Putamen (tissue), 1 donor: ENCODE measurements around the gene ZXDC.

Experiments
- DNase-seq: peaks from one replicate; pipeline ENCODE4 v3.0.0-alpha.2; 2016; ENCODE audit warnings: low spot score

Gene ZXDC

DNA sequence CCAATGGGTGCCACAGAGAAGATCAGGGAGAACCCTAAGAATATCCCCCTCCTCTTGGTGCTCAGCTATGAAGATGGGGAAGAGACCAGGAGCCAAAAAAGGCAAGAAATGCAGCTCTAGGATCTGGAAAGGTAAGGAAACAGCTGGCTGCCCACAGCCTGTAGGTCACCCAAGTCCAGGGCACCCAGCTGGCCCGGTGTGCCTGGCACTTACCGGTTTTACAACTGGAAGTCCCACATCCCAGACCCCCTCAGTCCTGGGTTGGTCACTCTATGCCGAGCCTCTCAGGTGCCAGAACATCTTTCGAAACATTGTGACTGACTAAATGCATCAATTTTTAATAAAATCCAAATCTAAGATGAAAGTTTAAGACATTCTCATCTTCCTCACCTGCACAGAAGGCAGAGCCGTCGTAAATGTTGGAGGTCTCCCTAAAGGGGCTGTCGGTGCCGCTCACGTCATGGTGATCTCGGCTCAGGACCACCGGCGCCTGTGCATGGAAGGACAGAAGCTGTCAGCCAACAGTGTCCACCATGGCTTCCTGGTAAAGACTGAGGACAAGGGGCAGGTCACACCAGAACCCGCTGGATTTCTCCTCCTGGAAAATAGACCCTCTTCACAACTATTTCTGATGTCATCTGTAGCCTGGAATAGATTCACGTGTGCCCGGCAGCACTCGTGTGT, 13.3 kb upstream of the ZXDC start:
- no peak for DNase-seq

DNA sequence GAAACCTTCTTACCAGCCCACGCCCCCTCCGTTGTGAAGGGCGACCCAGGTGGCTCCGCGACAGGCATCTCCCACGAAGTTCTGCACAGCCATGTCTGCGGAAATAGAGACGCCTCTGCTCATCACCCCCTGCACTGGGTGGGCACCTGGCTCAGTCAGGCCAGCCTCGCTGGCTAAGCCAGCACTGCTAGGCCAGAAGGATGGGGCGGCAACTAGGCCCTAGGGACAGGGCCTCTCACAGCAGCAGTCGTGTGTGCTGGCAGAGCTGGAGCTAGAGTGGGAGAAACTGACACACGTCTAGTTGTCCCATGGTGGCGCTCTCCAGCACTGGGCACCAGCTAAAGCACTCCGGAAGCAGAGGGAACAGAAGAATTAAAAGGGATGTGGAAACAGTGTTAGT, 12.5 kb upstream of the ZXDC start:
- DNase-seq: no peak

DNA sequence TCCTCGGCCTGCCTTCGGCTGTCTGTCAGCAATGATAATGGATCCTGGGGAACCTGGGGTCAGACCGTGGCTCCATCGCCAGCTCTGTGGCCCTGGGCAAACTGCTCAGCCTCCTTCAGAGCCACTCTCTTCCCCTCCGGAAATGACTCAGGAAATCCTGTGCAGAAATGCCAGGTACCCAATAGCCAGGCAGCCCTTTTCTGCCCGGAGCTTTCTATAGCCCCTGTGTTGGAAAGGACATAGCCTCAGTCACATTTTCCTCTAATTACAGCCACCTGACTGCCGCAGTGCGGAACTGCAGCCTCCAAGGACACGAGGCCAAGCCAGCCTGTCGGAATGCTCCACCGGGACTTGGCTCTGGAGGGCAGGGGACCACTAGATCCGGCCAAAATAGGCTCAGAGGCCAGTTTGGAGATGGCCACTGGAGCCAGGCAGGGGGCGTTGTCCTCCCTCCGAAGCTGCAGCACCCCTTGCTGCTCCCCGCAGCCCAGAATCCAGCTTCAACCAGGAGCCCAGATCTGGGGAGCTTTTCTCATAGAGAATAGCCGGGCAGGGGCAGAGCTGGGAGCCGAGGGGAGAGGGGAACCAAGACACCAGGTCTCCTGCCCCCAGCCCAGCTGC, 11.6 kb upstream of the ZXDC start:
- DNase-seq: no peak

DNA sequence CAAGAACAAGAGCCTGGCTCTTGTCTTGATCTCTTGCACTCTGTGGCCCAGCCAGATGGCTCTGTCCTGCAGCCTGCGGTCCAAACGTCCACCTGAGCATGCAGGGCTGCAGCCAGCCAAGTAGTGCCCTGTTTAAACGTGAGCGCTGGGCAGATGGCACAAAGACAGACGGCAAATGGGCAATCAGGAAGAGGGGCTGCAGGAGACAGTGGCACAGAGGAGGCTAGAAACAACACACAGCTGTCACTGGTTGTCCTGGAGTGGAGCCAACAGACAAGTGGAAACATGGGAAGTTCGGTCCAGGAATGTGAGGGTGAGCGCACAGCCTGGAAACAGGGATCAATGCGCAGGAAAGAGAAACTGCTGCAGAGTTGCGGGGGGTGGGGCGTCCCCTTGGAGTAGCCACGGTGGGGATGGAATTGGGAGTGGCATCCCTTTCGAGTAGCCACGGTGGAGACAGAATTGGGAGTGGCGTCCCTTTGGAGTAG, 10.7 kb upstream of the ZXDC start:
- no peak for DNase-seq

DNA sequence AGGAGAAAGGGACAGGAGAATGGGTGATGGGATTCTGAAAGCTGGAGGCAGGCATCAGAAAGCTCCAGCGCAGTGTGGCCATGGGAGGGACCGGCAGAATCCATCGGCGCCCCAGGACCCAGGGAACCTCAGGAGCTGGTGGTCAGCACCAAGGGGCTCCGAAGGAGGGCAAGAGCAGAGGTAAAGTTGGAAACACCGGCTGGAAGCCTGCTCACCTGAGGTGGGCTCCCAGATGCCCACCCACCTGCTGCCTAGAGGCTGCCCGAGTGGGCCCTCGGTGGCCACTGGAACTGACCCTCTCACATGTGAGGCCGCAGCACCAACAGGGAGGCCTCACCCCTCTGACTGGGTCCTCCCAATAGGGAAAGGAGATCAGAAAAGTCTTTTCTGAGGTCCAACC, 10.3 kb upstream of the ZXDC start:
- DNase-seq: no peak

DNA sequence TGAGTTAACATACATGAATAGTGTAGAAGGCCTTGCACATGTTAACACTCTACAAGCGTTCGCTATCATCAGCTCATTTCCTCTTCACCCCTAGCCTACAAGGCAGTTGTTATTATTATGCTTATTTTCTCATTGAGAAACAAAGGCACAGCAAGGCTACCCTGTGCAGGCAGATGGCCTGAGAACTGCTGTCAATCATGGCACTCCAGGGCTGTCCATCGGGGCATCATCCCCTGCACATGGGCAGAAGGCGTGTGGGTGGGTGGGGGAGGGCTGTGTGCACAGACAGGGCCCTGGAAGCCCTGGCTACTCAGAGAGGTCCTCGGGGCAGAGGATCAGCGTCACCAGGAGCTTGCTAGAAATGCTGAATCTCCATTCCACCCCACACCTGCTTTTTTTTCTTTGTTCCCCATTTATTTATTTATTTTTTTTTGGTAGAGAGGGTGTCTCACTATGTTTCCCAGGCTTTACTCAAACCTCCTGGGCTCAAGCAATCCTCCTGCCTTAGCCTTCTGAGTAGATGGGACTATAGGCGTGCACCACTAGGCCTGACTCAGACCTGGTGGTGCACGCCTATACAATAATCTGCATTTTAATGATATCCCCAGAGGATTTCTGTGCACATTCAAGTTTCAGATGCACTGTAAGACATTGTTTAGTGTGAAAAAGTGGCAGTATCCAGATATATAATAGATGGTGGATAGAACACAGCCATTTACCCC, 9.6 kb upstream of the ZXDC start:
- no peak for DNase-seq

DNA sequence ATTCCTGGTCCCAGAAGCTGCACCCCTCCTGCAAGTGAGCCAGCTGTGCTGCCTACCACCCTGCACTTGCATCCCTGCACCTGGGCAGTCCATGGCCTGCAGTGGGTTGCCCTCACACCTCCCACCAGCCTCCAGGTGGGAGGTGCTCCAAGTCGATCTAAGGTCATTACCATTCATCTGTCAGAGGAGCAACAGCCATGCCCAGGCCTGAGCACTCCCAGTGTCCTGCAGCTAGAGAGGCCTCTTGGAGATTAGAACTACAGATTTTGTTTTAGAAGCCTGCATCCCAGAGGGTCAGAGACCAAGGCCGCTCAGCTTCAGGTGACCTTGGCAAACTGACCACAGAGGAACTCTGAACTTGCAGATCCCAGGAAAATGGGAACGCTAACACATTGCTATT, 9.0 kb upstream of the ZXDC start:
- DNase-seq: no peak

DNA sequence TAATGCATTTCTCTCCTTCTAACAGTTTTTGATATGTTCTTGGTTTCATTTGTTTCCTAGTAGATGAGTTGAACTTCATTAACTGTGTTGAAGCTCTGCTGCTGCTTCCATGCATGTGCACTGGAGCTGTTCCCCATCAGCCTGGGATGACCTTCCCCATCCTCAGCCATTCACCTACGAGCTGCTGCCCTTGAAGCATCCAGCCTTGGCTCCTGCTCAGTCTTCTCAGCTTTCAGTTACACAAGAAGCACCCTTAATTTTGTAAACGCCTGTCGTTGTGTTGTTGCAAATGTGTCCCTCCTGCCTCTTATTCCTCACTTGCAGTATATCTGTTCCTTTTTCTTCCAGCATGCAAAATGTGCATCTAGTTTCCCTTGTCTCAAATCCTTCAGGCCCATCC, 8.5 kb upstream of the ZXDC start:
- no peak for DNase-seq

DNA sequence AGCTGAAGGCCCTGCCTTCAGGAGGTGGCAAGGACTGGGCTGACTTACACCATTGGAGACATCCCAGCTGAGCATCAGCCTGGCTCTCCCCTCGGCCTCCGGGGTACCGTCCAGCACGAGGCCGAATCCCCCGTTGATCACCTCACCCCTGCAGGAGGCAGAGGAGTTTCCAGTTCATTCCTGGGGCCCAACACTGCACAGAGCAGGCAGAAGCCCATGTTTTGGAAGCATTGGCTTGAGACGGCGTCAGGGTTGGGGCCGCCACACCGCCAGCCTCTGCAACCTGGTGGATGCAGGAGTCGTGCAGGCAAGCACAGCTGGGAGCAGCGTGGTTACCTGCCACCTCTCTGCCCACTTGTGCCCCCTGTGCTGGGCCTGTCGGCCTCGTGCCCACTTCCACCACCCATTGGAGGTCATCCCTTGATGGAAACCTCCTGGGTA, 7.7 kb upstream of the ZXDC start:
- no peak for DNase-seq

DNA sequence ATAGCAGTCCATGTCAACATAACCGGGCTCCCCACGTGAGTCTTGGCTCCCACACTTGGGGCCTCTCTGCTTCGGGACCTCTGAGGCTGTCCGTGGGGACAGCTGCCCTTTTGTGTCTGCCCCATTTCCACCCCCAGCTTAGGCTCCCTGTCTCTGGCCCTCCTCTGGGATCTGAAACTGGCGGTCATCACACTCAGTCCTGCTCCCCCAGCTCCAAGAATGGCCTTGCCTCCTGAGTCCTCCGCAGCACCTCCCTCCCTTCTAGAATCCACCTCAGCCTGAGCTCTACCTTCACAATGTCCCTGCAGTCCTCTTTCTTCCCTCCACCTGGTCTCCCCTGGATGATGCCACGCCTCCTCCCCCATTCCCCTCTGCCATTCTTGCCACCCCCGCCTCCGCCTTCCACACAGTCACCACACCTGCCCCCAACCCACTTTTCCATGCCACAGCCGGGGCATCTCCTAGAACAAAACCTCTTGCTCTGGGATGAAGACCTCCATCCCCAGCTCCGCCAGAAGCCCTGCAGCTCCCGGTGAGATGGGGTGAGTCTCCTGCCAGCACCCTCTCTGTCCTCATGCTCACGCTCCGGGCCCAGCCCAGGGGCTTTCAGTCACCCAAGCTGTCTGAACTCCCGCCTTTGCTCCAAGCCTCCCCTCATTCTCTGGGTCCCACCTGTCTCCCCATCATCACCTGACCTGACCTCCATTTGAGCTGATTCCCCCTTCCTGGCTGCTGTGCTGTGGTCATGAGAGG, 7.0 kb upstream of the ZXDC start:
- DNase-seq: no peak

DNA sequence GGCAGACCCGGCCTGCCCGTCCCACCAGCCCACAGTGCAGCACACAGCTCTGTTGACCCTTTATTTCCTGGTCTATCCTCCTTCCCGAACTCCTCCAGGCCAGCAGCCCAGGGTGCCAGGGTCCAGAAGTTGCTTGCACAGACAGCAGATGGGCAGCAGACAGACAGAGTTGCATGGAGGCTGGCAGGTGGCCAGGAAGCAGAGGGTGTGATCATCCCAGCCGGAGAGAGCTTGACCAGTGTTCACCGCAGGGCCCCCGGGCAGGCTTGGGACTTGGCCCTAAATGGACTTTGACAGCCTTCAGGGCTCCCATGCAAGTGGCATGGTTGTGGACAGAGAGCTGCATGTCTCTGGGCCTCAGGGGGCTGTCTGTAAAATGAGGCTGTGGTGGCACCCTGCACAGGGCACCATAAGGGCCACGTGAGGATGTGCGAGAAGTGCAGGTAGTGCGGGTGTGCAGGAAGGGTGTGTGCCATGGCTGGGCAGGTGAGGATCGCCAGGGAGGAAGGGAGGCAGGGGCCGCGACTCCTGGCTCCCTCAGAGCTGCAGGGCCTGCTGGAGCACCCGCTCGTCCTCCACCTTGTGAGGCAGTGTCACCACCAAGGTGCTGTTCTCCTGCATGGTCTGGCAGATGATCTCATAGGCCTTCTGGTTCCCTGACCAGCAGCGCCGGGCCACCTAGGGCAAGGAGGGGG, 6.3 kb upstream of the ZXDC start:
- DNase-seq: no peak

DNA sequence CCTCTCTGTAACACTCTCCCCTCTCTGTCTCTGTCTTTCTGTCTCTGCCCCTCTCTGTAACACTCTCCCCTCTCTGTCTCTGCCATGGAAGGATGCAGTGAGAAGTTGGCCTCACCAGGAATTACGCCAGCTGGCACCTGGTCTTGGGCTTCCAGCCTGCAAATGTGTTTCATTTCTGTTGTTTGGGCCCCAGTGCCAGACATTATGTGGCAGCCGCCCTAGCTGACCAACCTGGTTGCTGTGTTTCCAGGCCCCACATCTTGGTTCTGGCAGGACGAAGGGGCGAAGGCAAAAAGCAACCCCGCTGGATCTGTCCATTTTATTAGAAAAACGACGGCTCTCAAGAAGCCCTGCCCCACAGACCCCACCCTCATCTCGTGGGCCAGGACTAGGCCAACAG, 5.2 kb upstream of the ZXDC start:
- DNase-seq: no peak

DNA sequence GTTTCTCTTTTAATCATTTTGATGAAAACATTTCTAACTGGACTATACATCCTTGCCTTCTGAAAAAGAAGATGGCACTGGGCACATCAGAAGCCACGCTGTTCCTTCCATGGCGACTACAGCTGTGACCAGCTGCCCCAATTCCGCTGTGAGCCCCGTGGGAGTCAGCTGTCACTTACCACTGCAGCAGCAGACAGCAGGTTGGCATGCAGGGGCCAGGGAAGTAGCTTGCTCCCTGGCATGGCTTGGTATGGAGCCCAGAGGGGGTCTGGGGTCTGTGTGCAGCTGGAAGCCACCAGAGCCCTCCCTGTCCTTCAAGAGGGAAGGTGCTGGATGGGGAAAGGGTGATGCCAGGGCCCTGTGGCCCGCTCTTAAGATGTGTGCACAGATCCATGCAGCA, 4.5 kb upstream of the ZXDC start:
- no peak for DNase-seq

DNA sequence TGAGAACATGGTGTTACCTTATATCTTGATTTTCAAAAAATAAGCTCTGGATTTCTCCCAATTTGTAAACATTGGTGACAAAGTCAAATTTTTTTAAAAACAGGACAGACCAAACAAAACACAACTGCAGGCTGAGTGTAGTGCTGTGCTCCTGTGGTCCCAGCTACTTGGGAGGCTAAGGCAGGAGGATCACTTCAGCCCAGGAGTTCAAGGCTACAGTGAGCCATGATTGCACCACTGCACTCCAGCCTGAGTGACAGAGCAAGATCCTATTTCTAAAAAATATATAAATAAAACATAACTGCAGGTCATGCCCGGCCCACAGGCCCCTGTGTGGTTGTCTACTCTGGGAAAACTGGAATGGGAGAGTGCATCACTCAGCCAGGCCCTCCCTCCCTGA, 4.0 kb upstream of the ZXDC start:
- DNase-seq: no peak

DNA sequence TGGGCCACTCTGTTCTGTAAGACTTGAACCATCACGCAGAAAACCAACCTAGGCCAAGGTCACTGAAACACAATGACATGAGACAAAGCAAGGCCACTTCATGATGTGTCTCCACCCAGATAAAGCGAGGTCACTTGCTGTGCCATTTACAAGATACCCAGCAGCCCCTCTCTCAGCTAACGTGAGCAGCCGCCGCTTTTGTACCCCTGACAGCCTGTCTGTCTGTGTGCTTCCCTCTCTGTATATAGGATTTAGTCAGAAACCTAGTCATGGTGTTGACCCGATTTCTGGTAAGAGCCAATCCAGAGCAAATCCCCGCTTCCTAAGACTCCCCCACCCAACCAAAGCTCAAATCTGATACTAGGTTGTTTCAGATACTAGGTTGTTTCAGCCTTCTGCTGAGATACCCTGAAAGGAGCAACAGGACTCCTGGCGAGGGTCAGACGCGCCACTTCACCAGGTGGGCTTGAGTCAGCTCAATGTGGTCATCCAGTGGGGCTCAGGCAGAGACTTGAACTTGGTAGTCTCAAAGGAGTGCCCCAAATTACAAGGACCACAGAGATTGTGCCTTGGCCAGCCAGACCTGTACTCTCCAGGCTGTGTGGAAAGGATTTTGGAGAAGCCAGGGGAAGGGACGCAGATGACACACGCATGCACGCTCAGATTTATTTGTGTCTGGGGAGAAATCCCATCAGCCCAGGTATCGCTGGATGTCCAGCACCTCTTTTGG, 3.1 kb upstream of the ZXDC start:
- no peak for DNase-seq

DNA sequence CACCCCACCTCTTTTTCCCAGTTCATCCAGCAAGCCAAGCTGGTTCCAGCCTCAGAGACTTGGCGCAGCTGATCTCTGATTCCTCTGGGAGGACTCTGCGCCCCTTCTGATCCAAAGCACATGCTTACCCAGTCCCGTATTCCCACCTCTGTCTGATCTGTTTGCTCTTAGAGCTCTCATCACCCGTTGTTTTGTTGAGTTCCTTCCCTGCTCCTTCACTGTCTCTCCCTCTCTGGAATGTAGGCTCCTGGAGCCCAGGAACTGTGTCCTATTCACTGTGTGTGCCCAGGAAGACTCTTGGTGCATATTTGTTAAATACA, 1.3 kb upstream of the ZXDC start:
- DNase-seq: no peak

DNA sequence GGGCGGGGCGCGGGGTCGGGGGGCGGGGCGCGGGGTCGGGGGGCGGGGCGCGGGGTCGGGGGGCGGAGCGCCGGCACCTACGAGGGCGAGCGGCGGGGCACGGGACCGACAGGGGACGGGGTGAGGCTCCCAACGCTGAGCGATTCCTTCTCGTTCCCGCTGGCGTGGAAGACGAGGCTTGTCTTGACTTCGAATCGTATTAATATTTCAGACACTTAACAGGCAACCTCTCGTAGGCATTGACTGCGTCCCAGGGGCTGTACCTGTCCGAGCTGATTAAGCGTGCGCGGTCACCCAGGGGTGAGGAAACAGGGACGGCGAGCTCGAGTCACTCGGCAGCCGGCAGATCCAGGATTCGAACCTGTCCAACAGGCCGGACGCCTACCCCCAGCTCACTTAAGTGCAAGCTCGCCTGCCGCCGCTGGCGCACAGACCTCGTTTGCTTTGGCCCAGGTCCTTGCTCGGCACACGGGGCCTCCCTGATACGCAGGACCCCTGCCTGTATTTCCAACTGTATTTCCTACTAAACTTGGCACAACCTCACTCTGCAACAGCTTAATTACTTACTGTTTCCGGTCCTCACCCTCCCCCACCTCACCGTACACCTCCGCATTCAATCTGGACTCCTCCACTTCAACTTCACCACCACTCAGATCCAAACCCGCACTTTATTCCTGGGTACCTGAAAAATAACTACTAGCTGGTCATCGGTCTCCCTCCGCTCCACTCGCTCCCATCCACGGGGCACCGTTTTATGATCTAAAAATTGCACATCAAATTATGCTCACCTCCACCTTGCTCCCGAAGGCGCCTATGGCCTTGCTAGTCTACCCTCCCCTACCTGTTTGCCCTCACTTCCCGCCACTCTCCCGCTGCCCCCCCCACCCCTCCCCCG, 722 bp upstream of the ZXDC start:
- peak; percentile 65 for DNase-seq

DNA sequence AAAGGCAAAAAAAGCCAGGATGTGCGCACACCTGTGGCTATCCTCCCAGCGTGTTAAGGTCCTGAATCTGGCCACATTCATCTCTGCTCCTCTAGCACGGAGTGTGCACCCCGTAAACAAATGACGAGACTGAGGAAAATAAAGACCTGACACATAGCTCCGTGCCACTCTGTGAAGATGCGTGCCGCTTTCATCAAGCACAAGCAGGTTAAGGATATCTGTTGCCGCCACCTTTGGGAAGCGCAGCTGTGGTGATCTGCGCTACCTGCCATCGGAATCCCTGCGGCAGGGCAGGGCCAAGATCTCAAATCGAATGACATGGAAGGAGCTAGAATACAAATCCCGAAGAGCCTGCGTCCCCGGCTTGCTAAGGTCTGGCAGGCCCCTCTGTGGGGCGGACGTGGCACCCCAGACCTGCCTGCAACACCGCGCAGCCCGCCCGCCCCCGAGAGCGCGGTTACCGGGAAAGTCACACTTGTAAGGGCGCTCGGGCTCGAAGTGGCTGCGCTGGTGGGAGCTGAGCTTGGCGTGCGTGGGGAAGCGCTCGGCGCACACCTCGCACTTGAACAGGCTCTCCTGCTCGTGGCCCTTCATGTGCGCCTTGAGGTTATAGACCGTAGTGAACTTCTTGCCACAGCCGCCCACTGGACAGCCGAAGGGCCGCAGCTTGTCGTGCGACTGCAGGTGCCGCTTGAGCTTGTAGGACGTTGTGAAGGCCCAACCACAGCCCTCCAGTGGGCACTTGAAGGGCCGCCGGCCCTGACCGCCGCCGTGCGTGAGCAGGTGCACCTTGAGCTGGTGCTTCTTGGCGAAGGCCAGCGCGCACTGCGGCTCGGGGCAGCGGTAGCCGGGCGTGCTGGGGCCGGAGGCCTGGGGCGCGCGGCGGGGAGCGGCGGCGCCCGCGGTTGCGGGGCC, 936 bp downstream of the ZXDC start:
- DNase-seq: no peak
